ENCODE measurements around the gene TENT4A. TPM values are rescaled to one million over a fixed set of nuclear protein-coding genes. Genes with fewer than 3 reads are reported as not detected.

TENT4A gene
- total RNA-seq, 6 experiments from 2014 or later = 19.8 to 23.8 (median 21.7) TPM

DNA sequence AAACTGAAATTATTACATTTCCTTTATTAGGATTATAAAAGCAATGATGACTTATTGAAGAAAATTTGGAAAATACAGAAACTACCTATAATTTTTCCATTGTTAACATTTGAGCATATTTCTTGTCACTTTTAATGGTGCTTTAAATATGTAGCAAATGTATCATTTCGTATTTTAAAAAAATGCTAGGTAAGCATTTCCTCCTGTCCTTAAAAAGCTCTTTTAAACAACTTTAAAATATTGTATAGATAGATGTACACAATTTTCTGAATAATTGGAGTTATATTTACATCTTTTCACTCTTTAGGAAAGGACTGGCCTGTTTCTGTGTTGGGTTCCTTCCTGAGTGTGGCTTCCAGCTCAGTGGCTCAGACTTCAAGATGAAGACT is 15.6 kb downstream of the TENT4A start:
- H3K4me1 Mint-ChIP-seq (ENCODE audit: low read depth) = peaks cover 80% of the 10 kb centered on the region
- no peaks in the 10 kb centered on the region for H3K9me3 Mint-ChIP-seq
- H3K27me3 Mint-ChIP-seq (ENCODE audit: insufficient read depth) = no peaks in the 10 kb centered on the region; the same call in 1 of the 2 replicates
- H3K36me3 Mint-ChIP-seq (ENCODE audit: low read depth) = peaks cover 26% of the 10 kb centered on the region
- H3K4me3 Mint-ChIP-seq = no peak overlapping the region
- no peak for TF ChIP-seq CTCF (IDR thresholded peaks at IDR 0.05)
- peak overlapping the region; percentile 61 for H3K27ac Mint-ChIP-seq
- DNase-seq = no peak

GRCh38 chr5:6729386-6730310 is 16.4 kb downstream of the TENT4A start:
- no peak for DNase-seq
- H3K27ac Mint-ChIP-seq = peak overlapping the region; percentile 61

DNA sequence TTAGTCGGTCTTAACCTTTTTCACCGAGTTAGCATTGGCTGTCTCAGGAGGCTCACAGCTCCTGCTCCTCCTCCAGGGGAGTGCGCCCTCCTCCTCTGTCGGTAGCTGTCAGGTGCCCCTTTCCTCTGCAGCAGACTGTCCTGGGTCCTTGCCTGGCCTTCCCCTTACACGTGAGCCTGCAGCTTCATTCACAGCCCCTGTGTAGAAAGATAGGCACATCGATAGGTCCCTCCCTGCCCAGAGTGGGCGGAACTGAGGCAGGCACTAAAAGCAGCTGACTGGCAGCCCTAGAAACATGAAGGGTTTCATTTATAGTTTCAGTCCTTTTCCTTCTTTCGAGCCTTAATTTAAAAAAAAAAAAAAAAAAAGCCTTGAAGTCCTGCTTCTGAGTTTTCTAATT is 17.2 kb downstream of the TENT4A start:
- Mint-ChIP-seq H3K9me3 (no peaks in the 10 kb centered on the region), H3K27ac (no peak overlapping the region), H3K27me3 (ENCODE audit: insufficient read depth) (no peaks in the 10 kb centered on the region; the same call in 1 of the 2 replicates), H3K4me1 (ENCODE audit: low read depth) (peaks cover 83% of the 10 kb centered on the region), H3K4me3 (no peak overlapping the region), H3K36me3 (ENCODE audit: low read depth) (peaks cover 16% of the 10 kb centered on the region; the same call in 1 of the 2 replicates)
- no peak for TF ChIP-seq CTCF (IDR thresholded peaks at IDR 0.05)
- DNase-seq = no peak

More at GRCh38 chr5:6729386-6730310, 16.4 kb downstream of the TENT4A start:
- Mint-ChIP-seq H3K27me3 (ENCODE audit: insufficient read depth) (no peaks in the 10 kb centered on the region; the same call in 1 of the 2 replicates), H3K4me1 (ENCODE audit: low read depth) (peaks cover 79% of the 10 kb centered on the region), H3K9me3 (no peaks in the 10 kb centered on the region), H3K4me3 (no peak overlapping the region), H3K36me3 (ENCODE audit: low read depth) (peaks cover 18% of the 10 kb centered on the region; the same call in 1 of the 2 replicates)
- TF ChIP-seq CTCF (IDR thresholded peaks at IDR 0.05) = no peak

GRCh38 chr5:6730807-6731206 is 17.6 kb downstream of the TENT4A start:
- TF ChIP-seq CTCF (IDR thresholded peaks at IDR 0.05) = no peak
- Mint-ChIP-seq H3K36me3 (ENCODE audit: low read depth) (peaks cover 13% of the 10 kb centered on the region; the same call in 1 of the 2 replicates), H3K27me3 (ENCODE audit: insufficient read depth) (no peaks in the 10 kb centered on the region; the same call in 1 of the 2 replicates), H3K4me3 (peak overlapping the region; percentile 86; the same call in 1 of the 2 replicates), H3K4me1 (ENCODE audit: low read depth) (peaks cover 82% of the 10 kb centered on the region), H3K9me3 (no peaks in the 10 kb centered on the region), H3K27ac (peak overlapping the region; percentile 99)
- DNase-seq = no peak

GRCh38 chr5:6731465-6732237 is 18.4 kb downstream of the TENT4A start:
- no peak for TF ChIP-seq CTCF (IDR thresholded peaks at IDR 0.05)
- H3K4me3 Mint-ChIP-seq = peak overlapping the region; percentile 86
- peaks cover 85% of the 10 kb centered on the region for H3K4me1 Mint-ChIP-seq (ENCODE audit: low read depth)
- H3K9me3 Mint-ChIP-seq = no peaks in the 10 kb centered on the region
- H3K36me3 Mint-ChIP-seq (ENCODE audit: low read depth) = peaks cover 5% of the 10 kb centered on the region; the same call in 1 of the 2 replicates
- peak overlapping the region; percentile 99 for H3K27ac Mint-ChIP-seq
- DNase-seq = peak; percentile 15
- H3K27me3 Mint-ChIP-seq (ENCODE audit: insufficient read depth) = no peaks in the 10 kb centered on the region; the same call in 1 of the 2 replicates

Data from HFFc6 (cell line).